Hematopoietic multipotent progenitor cell treated with erythropoietin and hydrocortisone succinate and interleukin-3 and kit ligand, for 4 days (in vitro differentiated cells): ENCODE measurements around the gene CAMK2D.

ENCODE experiments used
- DNase-seq: peaks from one replicate; pipeline ENCODE4 v3.0.0-alpha.2; 2015

CAMK2D gene

GRCh38 chr4:113561092-113561491 lies 200.4 kb downstream of the CAMK2D start:
- no peak for DNase-seq

- DNase-seq, result no peak
These were observed 201.0 kb downstream of the CAMK2D start for GRCh38 chr4:113560579-113560978.

- no peak for DNase-seq
These were observed 201.6 kb downstream of the CAMK2D start for GRCh38 chr4:113559947-113560346.

GRCh38 chr4:113556382-113557134 lies 205.0 kb downstream of the CAMK2D start:
- no peak for DNase-seq

GRCh38 chr4:113555868-113556267 lies 205.7 kb downstream of the CAMK2D start:
- DNase-seq, result no peak

- no peak for DNase-seq
These were observed 208.5 kb downstream of the CAMK2D start for GRCh38 chr4:113553082-113553481.

GRCh38 chr4:113550510-113550909 lies 211.0 kb downstream of the CAMK2D start:
- DNase-seq, result no peak

GRCh38 chr4:113548303-113548702 lies 213.2 kb downstream of the CAMK2D start:
- DNase-seq, result no peak

- DNase-seq, result peak; percentile 92
These were observed 214.0 kb downstream of the CAMK2D start for GRCh38 chr4:113547487-113548042.

- DNase-seq, result no peak
These were observed 219.6 kb downstream of the CAMK2D start for GRCh38 chr4:113541933-113542332.

GRCh38 chr4:113540859-113541258 lies 220.7 kb downstream of the CAMK2D start:
- no peak for DNase-seq

GRCh38 chr4:113539408-113539807 lies 222.1 kb downstream of the CAMK2D start:
- DNase-seq, result no peak

- no peak for DNase-seq
These were observed 223.9 kb downstream of the CAMK2D start for GRCh38 chr4:113537628-113538027.

GRCh38 chr4:113537203-113537602 lies 224.3 kb downstream of the CAMK2D start:
- no peak for DNase-seq

- DNase-seq, result no peak
These were observed 226.8 kb downstream of the CAMK2D start for GRCh38 chr4:113534711-113535110.

- no peak for DNase-seq
These were observed 230.0 kb downstream of the CAMK2D start for GRCh38 chr4:113531572-113531971.

GRCh38 chr4:113528395-113528794 lies 233.1 kb downstream of the CAMK2D start:
- DNase-seq, result no peak

- DNase-seq, result no peak
These were observed 236.0 kb downstream of the CAMK2D start for GRCh38 chr4:113525521-113525920.

GRCh38 chr4:113524505-113525186 lies 236.9 kb downstream of the CAMK2D start:
- DNase-seq, result no peak

- no peak for DNase-seq
These were observed 237.4 kb downstream of the CAMK2D start for GRCh38 chr4:113524096-113524495.

- DNase-seq, result no peak
These were observed 239.1 kb downstream of the CAMK2D start for GRCh38 chr4:113522433-113522832.

GRCh38 chr4:113513382-113513781 lies 248.2 kb downstream of the CAMK2D start:
- no peak for DNase-seq

- DNase-seq, result no peak
These were observed 248.7 kb downstream of the CAMK2D start for GRCh38 chr4:113512880-113513279.

- DNase-seq, result no peak
These were observed 249.6 kb downstream of the CAMK2D start for GRCh38 chr4:113511944-113512343.
